T-helper 1 cell treated with Interleukin-12 subunit alpha and Interleukin-12 subunit beta and Interleukin-4 antibody, amounts not matched to agents 30 ng/mL and 1 ng/mL, for 36 hours (primary cell): ENCODE data around the gene TREM2. TPM values are rescaled to one million over a fixed set of nuclear protein-coding genes. Genes with fewer than 3 reads are reported as not detected.

Experiments used
- intact Hi-C: fragments of 100-400 bp; cut with micrococcal nuclease; formaldehyde crosslinking; loops from one replicate; pipeline ENCODE4 v1.15.1; 2024
- total RNA-seq: library from RNA; stranded (reverse); gene quantifications from 2 replicates; pipeline ENCODE4 v1.2.3, GENCODE V29; 2022

Gene TREM2
- total RNA-seq, 1 donor from 2014 or later, result not detected

- intact Hi-C loops, result no loop called here
Observed at GRCh38 chr6:41184761-41185160, 21.8 kb upstream of the TREM2 start.

- intact Hi-C loops, result loop anchor here (1.0 to 2.0 kb wide), 6 partner anchors 18 to 176 kb away; partner anchors contain the start of gene TREML2
Observed at GRCh38 chr6:41182069-41183034, 19.4 kb upstream of the TREM2 start.

DNA sequence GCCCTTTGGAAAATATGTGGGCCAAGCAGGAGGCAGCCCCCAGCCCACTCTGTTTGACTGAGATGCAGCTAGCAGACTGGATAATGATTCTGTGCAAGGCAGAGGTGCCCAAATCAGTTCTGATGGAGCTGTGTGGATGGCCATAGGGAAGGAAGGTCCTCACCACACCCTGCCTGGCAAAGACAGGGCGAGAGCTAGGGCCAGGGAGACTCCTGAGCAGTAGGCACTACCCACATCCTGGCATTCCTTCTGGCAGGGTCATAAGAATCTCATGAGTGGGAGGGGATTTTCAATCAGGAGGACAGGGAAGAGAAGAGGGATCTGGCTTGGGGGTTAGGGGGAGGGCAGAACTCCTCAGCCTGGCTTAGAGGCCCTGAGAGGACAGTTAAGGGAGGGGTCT lies 18.6 kb upstream of the TREM2 start:
- intact Hi-C loops, result no loop called here

DNA sequence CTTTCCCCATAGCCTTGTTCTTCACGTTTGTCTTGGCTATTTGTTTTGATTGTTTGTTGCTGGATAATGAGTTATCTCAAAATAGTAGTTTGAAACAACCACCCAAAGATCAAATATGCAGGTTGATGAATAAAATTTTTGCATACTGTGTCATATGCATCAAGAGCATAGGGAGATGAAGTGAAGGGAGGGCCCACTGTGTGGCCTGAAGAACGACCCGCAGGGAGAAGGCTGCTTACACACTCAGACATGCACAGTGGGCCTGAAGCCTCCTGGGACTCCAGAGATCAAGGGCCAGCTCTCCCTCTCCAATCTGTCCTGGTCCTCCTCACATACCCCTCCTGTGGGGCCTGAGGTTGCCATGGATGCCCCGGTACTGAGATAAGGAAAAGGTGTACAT lies 16.2 kb upstream of the TREM2 start:
- intact Hi-C loops, result no loop called here

DNA sequence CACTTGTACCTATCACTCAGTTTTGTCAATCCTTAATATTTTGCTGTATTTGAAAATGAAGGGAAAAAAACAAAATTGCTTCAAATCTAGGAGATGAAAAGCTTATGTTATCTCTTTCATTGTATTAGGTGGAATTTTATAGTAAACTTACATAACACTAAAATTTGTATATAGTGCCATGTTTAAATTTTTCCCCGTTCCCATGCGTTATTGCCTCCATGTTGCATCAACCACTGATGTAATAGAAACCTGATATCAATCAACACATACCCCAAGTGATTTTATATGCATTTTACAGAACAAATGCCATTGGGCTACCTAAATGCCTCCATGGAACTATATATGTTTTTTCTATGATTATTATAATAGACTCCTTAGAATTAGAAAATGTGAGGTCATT lies 14.8 kb upstream of the TREM2 start:
- intact Hi-C loops, result no loop called here

GRCh38 chr6:41177287-41177686 lies 14.4 kb upstream of the TREM2 start:
- intact Hi-C loops, result no loop called here

- intact Hi-C loops, result no loop called here
Observed at GRCh38 chr6:41176189-41176588, 13.3 kb upstream of the TREM2 start.

DNA sequence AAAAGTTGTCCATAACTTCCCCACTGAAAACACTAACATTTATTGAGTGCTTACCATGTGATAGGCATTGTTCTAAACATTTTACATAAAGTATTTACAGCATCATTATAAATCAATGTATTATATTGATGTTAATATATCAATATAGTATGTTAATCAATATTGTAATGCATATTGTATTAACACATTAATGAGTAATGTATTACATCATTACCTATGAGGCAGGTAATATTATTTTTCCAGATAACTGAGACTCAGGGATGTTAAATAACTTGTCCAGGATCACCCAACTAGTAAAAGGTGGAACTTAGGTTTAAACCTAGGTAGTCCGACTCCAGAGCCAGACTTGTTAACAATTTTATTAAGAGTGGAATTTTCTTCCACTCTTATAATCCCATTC lies 12.2 kb upstream of the TREM2 start:
- intact Hi-C loops, result no loop called here

DNA sequence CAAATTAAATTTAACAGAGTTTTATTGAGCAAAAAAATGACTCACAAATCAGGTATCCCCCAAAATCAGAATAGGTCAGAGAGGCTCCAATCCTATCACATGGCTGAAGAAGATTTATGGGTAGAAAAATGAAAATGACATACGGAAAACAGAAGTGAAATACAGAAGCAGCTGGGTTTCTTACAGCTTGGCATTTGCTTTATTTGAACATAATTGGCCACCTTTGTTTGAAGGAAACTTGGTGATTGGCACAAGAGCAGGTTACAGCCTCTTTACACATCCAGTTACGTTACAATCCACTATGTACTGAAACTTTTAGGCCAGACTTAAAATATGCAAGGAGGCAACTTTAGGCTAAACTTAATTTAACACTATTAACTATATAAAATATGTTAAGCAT lies 11.7 kb upstream of the TREM2 start:
- intact Hi-C loops, result no loop called here

- intact Hi-C loops, result no loop called here
Observed at GRCh38 chr6:41171908-41172307, 9.0 kb upstream of the TREM2 start.

- intact Hi-C loops, result no loop called here
Observed at GRCh38 chr6:41170547-41171160, 7.7 kb upstream of the TREM2 start.

- intact Hi-C loops, result no loop called here
Observed at GRCh38 chr6:41167173-41167963, 4.5 kb upstream of the TREM2 start.

DNA sequence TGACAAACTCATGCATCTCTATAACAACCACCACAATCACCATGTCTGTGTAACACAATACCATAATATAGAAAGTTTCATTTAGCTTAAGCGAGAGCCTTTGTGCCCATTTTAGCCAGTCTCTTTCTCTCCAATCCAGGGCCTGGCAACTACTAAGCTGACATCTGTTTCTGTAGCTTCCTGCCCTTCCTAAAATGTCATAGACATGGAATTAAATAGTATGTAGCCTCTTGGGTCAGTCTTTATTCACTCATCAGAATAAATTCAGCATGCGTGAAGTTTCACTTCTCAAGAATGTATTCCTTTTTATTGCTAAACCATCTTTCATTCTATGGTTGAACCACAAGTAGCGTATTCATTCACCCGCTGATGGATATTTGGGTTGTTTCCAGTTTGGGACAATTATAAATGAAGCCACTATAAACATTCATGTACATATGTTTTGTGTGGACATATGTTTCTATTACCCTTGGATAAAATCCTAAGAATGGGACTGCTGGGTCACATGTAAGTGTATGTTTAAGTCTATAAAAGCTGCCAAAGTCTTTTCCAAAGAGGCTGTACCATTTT lies 1.7 kb upstream of the TREM2 start:
- intact Hi-C loops, result no loop called here

DNA sequence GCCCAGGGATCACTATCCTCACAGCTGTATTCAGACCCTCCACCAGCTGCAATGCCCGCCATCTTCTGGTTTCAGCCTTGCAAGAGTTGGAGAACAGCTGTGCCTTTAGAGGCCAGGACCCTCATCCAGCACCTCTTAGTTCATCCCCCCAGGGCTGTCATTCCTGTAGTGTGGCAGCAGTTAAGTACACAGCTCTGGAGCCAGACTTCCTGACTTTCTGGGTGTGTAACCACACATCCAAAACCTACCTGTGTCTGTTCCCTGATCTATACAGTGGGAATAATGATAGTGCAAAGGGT lies 452 bp upstream of the TREM2 start:
- intact Hi-C loops, result no loop called here

GRCh38 chr6:41161851-41162552 lies 914 bp downstream of the TREM2 start:
- intact Hi-C loops, result no loop called here

- intact Hi-C loops, result no loop called here
Observed at GRCh38 chr6:41161380-41161779, 1.5 kb downstream of the TREM2 start.

DNA sequence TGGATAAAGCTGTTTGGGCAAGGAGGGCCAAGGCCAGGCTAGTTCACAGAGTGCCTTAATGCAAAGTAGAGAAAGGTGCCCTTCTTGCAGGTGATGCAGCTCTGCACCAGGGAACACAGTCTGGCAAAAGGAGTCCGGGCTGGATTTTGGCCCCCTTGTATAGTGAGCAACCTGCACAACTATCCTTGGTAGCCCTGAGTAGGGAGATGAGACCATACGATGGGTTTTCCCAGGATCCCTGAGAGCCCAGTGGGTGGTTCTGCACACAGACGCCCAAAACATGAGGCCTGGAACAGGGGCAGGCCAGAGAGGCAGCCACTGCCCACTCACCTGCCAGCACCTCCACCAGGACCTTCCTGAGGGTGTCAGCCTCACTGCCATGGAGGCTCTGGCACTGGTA lies 2.0 kb downstream of the TREM2 start:
- intact Hi-C loops, result no loop called here

GRCh38 chr6:41159415-41160082 lies 3.4 kb downstream of the TREM2 start:
- intact Hi-C loops, result no loop called here

GRCh38 chr6:41157323-41157722 lies 5.6 kb downstream of the TREM2 start:
- intact Hi-C loops, result no loop called here

GRCh38 chr6:41156771-41157170 lies 6.1 kb downstream of the TREM2 start:
- intact Hi-C loops, result no loop called here

GRCh38 chr6:41156001-41156400 lies 6.9 kb downstream of the TREM2 start:
- intact Hi-C loops, result no loop called here
